NT2/D1 (cell line): ENCODE data around the gene ACAP1.

Source experiments
- DNase-seq: peaks from one replicate; pipeline ENCODE4 v3.0.0-alpha.2; 2011; ENCODE audit warnings: low read depth, low spot score
- H3K27me3 ChIP-seq: 2 replicates; pipeline ENCODE4 v1.6.0; 2011; ENCODE audit warnings: mild to moderate bottlenecking; ENCODE audit not compliant: insufficient read length, insufficient read depth
- H3K36me3 ChIP-seq: 2 replicates; pipeline ENCODE4 v1.6.1; 2011; ENCODE audit warnings: mild to moderate bottlenecking, low read length, mixed read lengths; ENCODE audit not compliant: insufficient read depth, insufficient read length
- H3K4me1 ChIP-seq: 2 replicates; pipeline ENCODE4 v1.5.1; 2011; ENCODE audit not compliant: insufficient read depth, insufficient read length
- H3K4me3 ChIP-seq: 2 replicates; pipeline ENCODE4 v1.5.1; 2011; ENCODE audit warnings: low read depth; ENCODE audit not compliant: insufficient read length
- H3K9ac ChIP-seq: 2 replicates; pipeline ENCODE4 v1.6.0; 2011; ENCODE audit warnings: low read depth; ENCODE audit not compliant: insufficient read length
- H3K9me3 ChIP-seq: 2 replicates; pipeline ENCODE4 v1.5.1; 2011; ENCODE audit warnings: mild to moderate bottlenecking, low read length; ENCODE audit not compliant: insufficient read depth
- SUZ12 ChIP-seq: IDR thresholded peaks from 2 replicates; pipeline ENCODE4 v1.6.1; 2011; ENCODE audit not compliant: insufficient read length, insufficient read depth; ENCODE audit errors: extremely low read depth
- YY1 ChIP-seq: IDR thresholded peaks from 2 replicates; pipeline ENCODE4 v1.6.1; 2011; ENCODE audit not compliant: insufficient read length, insufficient read depth
- ZNF274 ChIP-seq: IDR thresholded peaks from 2 replicates; pipeline ENCODE4 v1.6.1; 2011; ENCODE audit warnings: mild to moderate bottlenecking, low read depth, low read length

Gene ACAP1

DNA sequence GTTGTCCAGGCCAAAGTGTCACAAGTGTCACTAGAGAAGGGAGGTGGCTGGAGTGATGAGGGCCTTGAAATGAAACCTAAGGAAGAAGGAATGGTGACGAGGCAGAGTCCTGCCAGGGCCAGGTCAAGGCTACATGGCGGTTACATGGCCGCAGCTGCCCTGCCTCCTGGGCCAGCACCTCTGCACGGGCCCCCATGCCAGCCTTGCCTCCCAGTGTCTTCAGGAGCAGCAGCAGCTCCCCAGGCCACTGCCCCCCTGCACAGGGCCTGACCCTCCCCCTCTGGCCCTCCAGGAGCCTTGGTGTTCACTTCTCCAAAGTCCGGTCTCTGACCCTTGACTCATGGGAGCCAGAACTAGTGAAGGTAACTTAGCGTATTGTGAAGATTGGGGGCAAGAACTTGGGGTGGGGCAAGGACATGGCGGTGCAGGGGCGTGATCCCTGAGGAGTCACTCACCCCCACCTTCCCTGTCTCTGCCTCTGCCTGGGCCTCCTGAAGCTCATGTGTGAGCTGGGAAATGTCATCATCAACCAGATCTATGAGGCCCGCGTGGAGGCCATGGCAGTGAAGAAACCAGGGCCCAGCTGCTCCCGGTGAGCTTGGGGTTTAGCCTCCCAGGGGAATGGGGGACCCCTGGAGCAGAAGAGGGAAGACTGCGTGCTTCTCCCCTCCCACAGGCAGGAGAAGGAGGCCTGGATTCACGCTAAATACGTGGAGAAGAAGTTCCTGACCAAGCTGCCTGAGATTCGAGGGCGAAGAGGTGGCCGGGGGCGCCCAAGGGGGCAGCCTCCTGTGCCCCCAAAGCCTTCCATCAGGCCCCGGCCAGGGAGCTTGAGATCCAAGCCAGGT lies 11.5 kb downstream of the ACAP1 start:
- H3K4me1 ChIP-seq: peaks cover 13% of the 10 kb centered on the region
- TF ChIP-seq SUZ12 (no peak), YY1 (no peak), ZNF274 (no peak)
- H3K4me3 ChIP-seq: no peak overlapping the region
- DNase-seq: no peak
- no peaks in the 10 kb centered on the region for H3K9me3 ChIP-seq
- H3K9ac ChIP-seq: no peak overlapping the region
- no peaks in the 10 kb centered on the region for H3K36me3 ChIP-seq
- no peaks in the 10 kb centered on the region for H3K27me3 ChIP-seq

DNA sequence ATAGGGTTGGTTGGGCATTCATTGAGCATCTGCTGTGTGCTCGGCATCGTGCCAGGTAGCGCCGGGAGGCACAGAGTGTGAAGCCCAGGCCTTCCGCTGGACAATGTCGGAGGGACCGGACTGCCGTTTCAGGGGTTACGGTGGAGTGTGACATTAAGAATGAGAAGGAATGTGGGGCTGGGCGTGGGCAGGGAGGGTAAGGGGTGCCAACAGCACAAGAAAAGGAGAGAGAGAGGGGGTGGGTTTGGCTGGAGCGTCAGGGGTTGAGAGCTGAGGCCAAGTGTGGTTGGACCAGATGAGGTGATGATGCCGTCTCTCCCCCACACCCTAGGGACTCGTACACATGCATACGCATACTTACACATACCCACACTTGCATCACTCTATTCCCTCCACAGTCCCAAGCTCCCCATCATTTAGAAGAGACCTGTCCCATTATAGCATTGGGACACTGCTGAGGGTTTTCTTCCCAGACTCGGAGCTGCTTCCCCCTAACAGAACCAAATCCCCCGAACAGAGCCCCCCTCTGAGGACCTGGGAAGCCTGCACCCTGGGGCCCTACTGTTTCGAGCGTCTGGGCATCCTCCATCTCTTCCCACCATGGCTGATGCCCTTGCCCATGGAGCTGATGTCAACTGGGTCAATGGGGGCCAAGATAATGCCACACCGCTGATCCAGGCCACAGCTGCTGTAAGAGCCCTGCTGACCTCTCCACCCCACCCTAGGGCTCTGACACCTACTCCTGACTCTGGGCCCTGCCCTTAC lies 12.3 kb downstream of the ACAP1 start:
- Histone ChIP-seq H3K9ac (no peak overlapping the region), H3K9me3 (no peaks in the 10 kb centered on the region), H3K4me3 (no peak overlapping the region), H3K36me3 (no peaks in the 10 kb centered on the region), H3K27me3 (no peaks in the 10 kb centered on the region), H3K4me1 (peaks cover 13% of the 10 kb centered on the region)
- DNase-seq: no peak
- TF ChIP-seq ZNF274: no peak
- TF ChIP-seq SUZ12: no peak
- TF ChIP-seq YY1: no peak

DNA sequence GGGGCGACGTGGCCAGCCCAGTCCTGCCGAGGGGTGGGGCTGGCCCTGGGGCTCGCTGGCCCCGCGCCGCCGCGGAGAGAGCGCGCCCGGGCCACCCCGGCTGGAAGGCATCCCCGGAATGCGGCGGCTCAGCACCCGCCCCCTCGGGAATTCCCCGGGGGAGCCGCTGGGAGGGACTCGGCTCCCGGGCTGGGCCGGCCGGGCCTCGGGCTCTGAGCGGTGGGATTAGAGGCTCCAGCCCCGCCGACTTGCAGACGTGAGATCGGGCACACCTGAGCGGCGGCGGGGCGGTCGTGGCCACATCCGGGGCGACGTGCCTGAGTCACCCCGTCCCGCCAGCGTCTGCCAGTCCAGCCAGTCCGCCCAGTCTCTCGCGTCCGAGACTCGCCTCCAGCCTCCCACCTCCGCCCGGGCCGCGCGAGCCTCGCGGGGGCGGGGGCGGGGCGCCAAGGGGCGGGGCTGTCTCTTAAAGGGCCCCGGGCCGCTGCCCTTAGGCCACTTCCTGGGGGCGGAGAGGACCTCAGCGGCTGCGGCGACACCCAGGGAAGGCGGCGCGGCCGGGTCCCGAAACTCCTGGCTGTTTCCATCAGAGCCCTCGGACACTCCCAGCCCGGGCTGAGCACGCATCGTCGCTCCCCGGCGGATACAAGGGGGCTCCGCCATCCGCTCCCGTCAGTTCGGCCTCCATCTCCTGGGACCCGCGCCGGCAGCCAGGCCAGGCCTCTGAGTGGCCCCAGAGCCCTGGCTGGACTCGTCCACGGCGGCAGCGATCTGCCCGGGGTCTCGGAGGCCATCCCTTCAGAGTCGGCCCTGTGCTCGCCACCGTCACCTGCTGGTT lies 15.6 kb downstream of the ACAP1 start, which contains the start of gene KCTD11:
Gene KCTD11, plus strand, starts transcription at position 498 of the 838 bp plus-strand sequence.
- TF ChIP-seq ZNF274: no peak
- TF ChIP-seq YY1: no peak
- TF ChIP-seq SUZ12: no peak
- H3K9me3 ChIP-seq: no peaks in the 10 kb centered on the region
- peaks cover 4% of the 10 kb centered on the region for H3K27me3 ChIP-seq
- H3K4me1 ChIP-seq: peaks cover 19% of the 10 kb centered on the region
- H3K4me3 ChIP-seq: peak within 1 kb of the TSS; percentile 81
- DNase-seq: no peak
- H3K36me3 ChIP-seq: no peaks in the 10 kb centered on the region
- H3K9ac ChIP-seq: peak within 1 kb of the TSS; percentile 91

DNA sequence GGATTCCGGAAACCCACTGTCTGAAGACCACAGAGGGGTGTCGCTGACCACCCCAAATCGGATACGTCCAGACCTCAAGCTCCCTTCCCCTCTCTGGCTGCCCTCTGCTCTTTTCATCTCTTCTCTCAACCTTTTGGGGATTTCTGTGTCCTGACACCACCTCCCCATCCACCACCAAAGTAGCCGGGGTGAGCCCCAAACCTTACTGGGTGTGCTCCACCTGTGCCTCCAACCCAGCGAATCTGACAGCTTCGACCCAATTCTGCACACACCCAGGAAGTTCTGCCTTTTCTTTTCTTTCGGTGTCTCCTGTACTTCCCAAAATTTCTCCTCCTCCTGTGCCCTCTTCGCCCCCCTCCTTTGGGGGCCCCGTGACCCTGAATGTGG lies 16.2 kb downstream of the ACAP1 start:
- H3K36me3 ChIP-seq: no peaks in the 10 kb centered on the region
- H3K9me3 ChIP-seq: no peaks in the 10 kb centered on the region
- no peak for TF ChIP-seq ZNF274
- no peak for TF ChIP-seq SUZ12
- no peak for TF ChIP-seq YY1
- peak overlapping the region; percentile 91 for H3K9ac ChIP-seq
- peaks cover 4% of the 10 kb centered on the region for H3K27me3 ChIP-seq
- no peak for DNase-seq
- peaks cover 19% of the 10 kb centered on the region for H3K4me1 ChIP-seq
- peak overlapping the region; percentile 81 for H3K4me3 ChIP-seq

DNA sequence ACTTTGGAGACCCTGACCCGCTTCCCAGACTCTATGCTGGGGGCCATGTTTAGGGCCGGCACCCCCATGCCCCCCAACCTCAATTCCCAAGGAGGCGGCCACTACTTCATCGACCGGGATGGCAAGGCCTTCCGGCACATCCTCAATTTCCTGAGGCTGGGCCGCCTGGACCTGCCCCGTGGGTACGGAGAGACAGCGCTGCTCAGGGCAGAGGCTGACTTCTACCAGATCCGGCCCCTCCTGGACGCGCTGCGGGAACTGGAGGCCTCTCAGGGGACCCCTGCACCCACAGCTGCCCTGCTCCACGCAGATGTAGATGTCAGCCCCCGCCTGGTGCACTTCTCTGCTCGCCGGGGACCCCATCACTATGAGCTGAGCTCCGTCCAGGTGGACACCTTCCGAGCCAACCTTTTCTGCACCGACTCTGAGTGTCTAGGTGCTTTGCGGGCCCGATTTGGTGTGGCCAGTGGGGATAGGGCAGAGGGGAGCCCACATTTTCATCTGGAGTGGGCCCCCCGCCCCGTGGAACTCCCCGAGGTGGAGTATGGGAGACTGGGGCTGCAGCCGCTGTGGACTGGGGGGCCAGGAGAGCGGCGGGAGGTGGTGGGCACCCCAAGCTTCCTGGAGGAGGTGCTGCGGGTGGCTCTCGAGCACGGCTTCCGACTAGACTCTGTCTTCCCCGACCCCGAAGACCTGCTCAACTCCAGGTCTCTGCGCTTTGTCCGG lies 16.7 kb downstream of the ACAP1 start:
- TF ChIP-seq SUZ12 (no peak), ZNF274 (no peak), YY1 (no peak)
- no peaks in the 10 kb centered on the region for H3K9me3 ChIP-seq
- no peak overlapping the region for H3K4me3 ChIP-seq
- no peak for DNase-seq
- no peaks in the 10 kb centered on the region for H3K36me3 ChIP-seq
- peaks cover 19% of the 10 kb centered on the region for H3K4me1 ChIP-seq
- H3K9ac ChIP-seq: peak overlapping the region; percentile 91
- peaks cover 4% of the 10 kb centered on the region for H3K27me3 ChIP-seq

DNA sequence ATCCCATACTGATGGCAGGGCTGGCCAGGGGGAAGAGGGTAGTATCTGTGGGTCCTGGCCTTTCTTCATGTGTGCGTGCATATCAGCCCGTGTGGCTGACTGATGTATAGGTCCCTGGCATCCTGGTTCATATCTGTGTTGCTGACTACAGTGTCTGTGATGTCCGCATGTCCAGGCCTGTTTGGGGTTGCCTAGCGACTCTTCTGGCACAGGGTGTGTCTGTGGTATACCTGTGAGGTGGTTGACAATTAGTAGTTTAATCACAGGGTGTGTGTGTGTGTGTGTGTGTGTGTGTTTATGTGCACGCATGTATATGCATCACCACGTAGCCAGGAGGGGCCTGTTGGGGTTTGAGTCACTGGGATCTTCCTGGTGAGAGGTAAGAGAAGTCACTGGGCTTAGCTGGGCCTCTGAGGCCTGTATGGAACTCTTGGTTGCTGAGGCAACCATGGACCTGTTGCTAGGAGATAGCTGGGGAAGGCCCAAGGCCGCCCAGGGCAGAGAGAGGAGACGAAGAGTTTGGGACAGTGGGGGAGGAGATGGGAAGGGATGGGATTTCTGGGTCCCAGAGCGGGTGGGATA lies 18.0 kb downstream of the ACAP1 start:
- no peaks in the 10 kb centered on the region for H3K36me3 ChIP-seq
- TF ChIP-seq YY1 (no peak), SUZ12 (no peak), ZNF274 (no peak)

More for the DNA sequence above, 18.0 kb downstream of the ACAP1 start:
- Histone ChIP-seq H3K9me3 (no peaks in the 10 kb centered on the region), H3K9ac (no peak overlapping the region), H3K4me1 (peaks cover 14% of the 10 kb centered on the region), H3K27me3 (peaks cover 4% of the 10 kb centered on the region), H3K4me3 (no peak overlapping the region)
- DNase-seq: no peak
